ENCODE results near the gene SCAI. TPM values are rescaled to one million over a fixed set of nuclear protein-coding genes. Genes with fewer than 3 reads are reported as not detected.
"Not testable (repeated sequence)": the region's sequence is repeated elsewhere in the genome, so short reads cannot be mapped to it uniquely, and the experiment has no call there.

The SCAI gene
- total and polyA plus RNA-seq, 2 of the 4 experiments (the other 2 are of a cell fraction): 3.6 to 14.5 TPM

- H3K27me3 ChIP-seq (ENCODE audit: control insufficient read depth, insufficient read depth, low read length); H4K91ac ChIP-seq (ENCODE audit: insufficient read depth, low read depth, low read length); H2AFZ ChIP-seq (replicated peaks; ENCODE audit: low read length, poor library complexity); H3K36me3 ChIP-seq (ENCODE audit: control insufficient read depth, insufficient read depth, low read length); dilution Hi-C loops (cut with HindIII; ENCODE audit: low sequenced_read_pairs, unreplicated experiment); H3K9me1 ChIP-seq (ENCODE audit: insufficient read depth, low read length); H3K4me1 ChIP-seq (ENCODE audit: control insufficient read depth, insufficient read depth, low read length); intact Hi-C loops (cut with micrococcal nuclease); POLR2A ChIA-PET (ENCODE audit: unreplicated experiment); H3K18ac ChIP-seq (ENCODE audit: low read depth, low read length); H3K9me3 ChIP-seq (ENCODE audit: control insufficient read depth, insufficient read depth, low read length); BruUV-seq (replicated peaks); H3K14ac ChIP-seq (replicated peaks; ENCODE audit: low read depth, low read length); H3K56ac ChIP-seq (ENCODE audit: extremely low read depth, insufficient read depth, low read length); H3K4me2 ChIP-seq (ENCODE audit: low read depth, low read length); H3K27ac ChIP-seq (ENCODE audit: insufficient read depth, low read length); H3K23ac ChIP-seq (ENCODE audit: low read depth, low read length); H4K5ac ChIP-seq (ENCODE audit: low read depth, low read length); H3K4ac ChIP-seq (ENCODE audit: low read depth, low read length); H2AK9ac ChIP-seq (replicated peaks; ENCODE audit: low read depth, low read length, poor library complexity); in situ Hi-C loops (cut with MboI; ENCODE audit: low sequenced_read_pairs); H2BK15ac ChIP-seq (ENCODE audit: low read depth, low read length); CTCF ChIA-PET; H4K20me1 ChIP-seq (ENCODE audit: insufficient read depth, low read length); H2AK5ac ChIP-seq (ENCODE audit: low read depth, low read length); H3K79me1 ChIP-seq (ENCODE audit: low read depth in 1 of 2, low read length in 2 of 2); H3K4me3 ChIP-seq (ENCODE audit: insufficient read depth, low read depth, low read length): not testable (repeated sequence)
- WGBS, 2 experiments (ENCODE audit: extremely low coverage in 2 of 2, insufficient read length in 1 of 2): no CpG with 5 or more reads among the region's 5 CpGs
- peak; percentile 81 for ATAC-seq (ENCODE audit: low read depth)
- H3K9ac ChIP-seq (ENCODE audit: low read depth, low read length): peak overlapping the region; percentile 13; the same call in 1 of the 2 replicates
- TF ChIP-seq CEBPB (IDR thresholded peaks at IDR 0.05; ENCODE audit: low read depth, low read length): peak; percentile 79
- H2BK20ac ChIP-seq (ENCODE audit: low read depth, low read length): 0 out of 2 replicates have a peak overlapping the region, but pooled peaks have one; percentile 28
- peak overlapping the region; percentile 48 to 50; a peak in 1 of 4 replicates for H4K8ac ChIP-seq (ENCODE audit: low read depth in 2 of 2, low read length in 2 of 2)
- DNase-seq: peak; percentile 77
- H2BK5ac ChIP-seq (ENCODE audit: low read depth, low read length, poor library complexity, severe bottlenecking): peak overlapping the region; percentile 80
- H2BK120ac ChIP-seq (ENCODE audit: low read depth, low read length): peak overlapping the region; percentile 38; the same call in 1 of the 2 replicates
These were observed 177.4 kb downstream of the SCAI start for GRCh38 chr9:124965775-124966568.
